ENCODE results near the gene S1PR2.

DNA sequence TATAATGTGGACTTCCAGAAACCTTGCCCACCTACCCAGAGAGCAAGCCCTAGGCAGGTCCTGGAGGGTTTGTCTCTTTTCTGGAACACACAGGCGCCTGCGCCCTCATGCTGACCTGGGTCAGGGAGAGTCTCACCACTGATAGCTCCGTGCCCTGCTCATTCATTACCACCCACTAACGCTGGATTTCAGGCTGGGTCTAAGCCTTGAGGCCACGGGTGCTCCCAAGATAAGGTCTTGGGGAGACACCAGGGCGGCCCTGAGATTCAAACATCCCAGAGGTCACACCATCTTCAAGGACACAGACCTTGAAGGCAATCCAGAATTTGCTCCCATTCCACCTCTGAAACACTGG is 5.1 kb downstream of the S1PR2 start:
- no peak for TF ChIP-seq POLR2AphosphoS5 (IDR thresholded peaks at IDR 0.05; ENCODE audit: insufficient read depth, low read depth, low read length)
- TF ChIP-seq, protein P1, sequence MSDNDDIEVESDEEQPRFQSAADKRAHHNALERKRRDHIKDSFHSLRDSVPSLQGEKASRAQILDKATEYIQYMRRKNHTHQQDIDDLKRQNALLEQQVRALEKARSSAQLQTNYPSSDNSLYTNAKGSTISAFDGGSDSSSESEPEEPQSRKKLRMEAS (IDR thresholded peaks at IDR 0.05; ENCODE audit: insufficient read depth, insufficient read length), result no peak
- TF ChIP-seq, protein P2, sequence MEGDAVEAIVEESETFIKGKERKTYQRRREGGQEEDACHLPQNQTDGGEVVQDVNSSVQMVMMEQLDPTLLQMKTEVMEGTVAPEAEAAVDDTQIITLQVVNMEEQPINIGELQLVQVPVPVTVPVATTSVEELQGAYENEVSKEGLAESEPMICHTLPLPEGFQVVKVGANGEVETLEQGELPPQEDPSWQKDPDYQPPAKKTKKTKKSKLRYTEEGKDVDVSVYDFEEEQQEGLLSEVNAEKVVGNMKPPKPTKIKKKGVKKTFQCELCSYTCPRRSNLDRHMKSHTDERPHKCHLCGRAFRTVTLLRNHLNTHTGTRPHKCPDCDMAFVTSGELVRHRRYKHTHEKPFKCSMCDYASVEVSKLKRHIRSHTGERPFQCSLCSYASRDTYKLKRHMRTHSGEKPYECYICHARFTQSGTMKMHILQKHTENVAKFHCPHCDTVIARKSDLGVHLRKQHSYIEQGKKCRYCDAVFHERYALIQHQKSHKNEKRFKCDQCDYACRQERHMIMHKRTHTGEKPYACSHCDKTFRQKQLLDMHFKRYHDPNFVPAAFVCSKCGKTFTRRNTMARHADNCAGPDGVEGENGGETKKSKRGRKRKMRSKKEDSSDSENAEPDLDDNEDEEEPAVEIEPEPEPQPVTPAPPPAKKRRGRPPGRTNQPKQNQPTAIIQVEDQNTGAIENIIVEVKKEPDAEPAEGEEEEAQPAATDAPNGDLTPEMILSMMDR (IDR thresholded peaks at IDR 0.05; ENCODE audit: extremely low read depth in 1 of 2, insufficient read depth in 1 of 2, low read depth in 1 of 2, low read length in 2 of 2), result no peak
- TF ChIP-seq POLR2A (IDR thresholded peaks at IDR 0.05; ENCODE audit: low read depth, low read length), result no peak
- TF ChIP-seq EZH2 (IDR thresholded peaks at IDR 0.05; ENCODE audit: borderline replicate concordance, low read depth, low read length, severe bottlenecking), result no peak
- TF ChIP-seq MYC (IDR thresholded peaks at IDR 0.05; ENCODE audit: low read depth, low read length), result no peak
- TF ChIP-seq FOS (IDR thresholded peaks at IDR 0.05; ENCODE audit: borderline replicate concordance, insufficient read depth, low read length), result no peak
- no peak for TF ChIP-seq JUN (IDR thresholded peaks at IDR 0.05; ENCODE audit: borderline replicate concordance, insufficient read depth, insufficient read length, low read depth)
- TF ChIP-seq GATA2 (IDR thresholded peaks at IDR 0.05; ENCODE audit: insufficient read depth, insufficient read length, low read depth, low read length), result no peak
